K562 (cell line): ENCODE measurements around the gene LATS1. TPM values are rescaled to one million over a fixed set of nuclear protein-coding genes. Genes with fewer than 3 reads are reported as not detected.

Source experiments
- DMBX1 ChIP-seq: fragments of 250-450 bp; sonication (Bioruptor Pico); IDR thresholded peaks from 2 replicates; pipeline ENCODE4 v1.8.0; 2022; ENCODE audit warnings: inconsistent platforms, mild to moderate bottlenecking, moderate library complexity, borderline replicate concordance
- KDM4B ChIP-seq, 2 experiments: fragments of 450-650 bp in 1 of 2; sonication (generic) in 1 of 2; IDR thresholded peaks; 2 replicates each; pipeline ENCODE4 v1.6.1; 2016 to 2017; ENCODE audit warnings: borderline replicate concordance in 2 of 2, antibody characterized with exemption in 1 of 2, low read depth in 1 of 2, mild to moderate bottlenecking in 1 of 2
- MAFG ChIP-seq: fragments of 450-650 bp; conservative IDR thresholded peaks from 2 replicates; pipeline ENCODE4 v1.6.1; 2016; ENCODE audit warnings: missing genetic modification characterization, missing compliant biosample characterization
- POLR2AphosphoS5 ChIP-seq: IDR thresholded peaks from 2 replicates; pipeline ENCODE4 v1.6.1; 2011; ENCODE audit warnings: mild to moderate bottlenecking, low read depth, low read length, moderate library complexity; ENCODE audit not compliant: control insufficient read depth, insufficient read depth
- PTTG1 ChIP-seq: fragments of 450-650 bp; IDR thresholded peaks from 2 replicates; pipeline ENCODE4 v1.6.1; 2016; ENCODE audit warnings: low read depth, mild to moderate bottlenecking, missing genetic modification characterization, missing compliant biosample characterization
- RBM15 ChIP-seq: fragments of 200-400 bp; formaldehyde crosslinking; IDR thresholded peaks from 2 replicates; pipeline ENCODE4 v1.6.1; 2018; ENCODE audit warnings: mild to moderate bottlenecking, low read length, moderate library complexity; ENCODE audit not compliant: insufficient read depth
- ZFP36 ChIP-seq: fragments of 150-350 bp; IDR thresholded peaks from 2 replicates; pipeline ENCODE4 v1.6.1; 2018; ENCODE audit warnings: low read length, low read depth; ENCODE audit not compliant: partially characterized antibody
- polyA plus RNA-seq, 8 experiments: library from polyadenylated mRNA; depleted of rRNA in 4 of 8; stranded (reverse) in 5 of 8; unstranded in 3 of 8; fragments of >200 nt; fragmentation: Nextera tagmentation in 2 of 8; fragmentation: Illumina TruSeq in 1 of 8; extraction: Ambion mirVana in 2 of 8; extraction: Trizol in 1 of 8; gene quantifications; 2 replicates each; pipeline versions ENCODE4 v1.2.1 to v1.2.3, GENCODE V29; 2011 to 2014; ENCODE audit warnings: inconsistent platforms in 1 of 8, missing spikeins in 1 of 8
- total RNA-seq, 7 experiments: library from RNA; depleted of rRNA in 6 of 7; stranded (reverse); fragments of >200 nt in 6 of 7; fragmentation: Illumina TruSeq in 2 of 7; extraction: Trizol in 2 of 7; gene quantifications; 2 replicates each; pipeline versions ENCODE4 v1.2.1 to v1.2.3, GENCODE V29; 2011 to 2021; ENCODE audit warnings: low replicate concordance in 1 of 7
- TF ChIP-seq, protein P1 (sequence below): fragments of 250-450 bp; sonication (Bioruptor Pico); IDR thresholded peaks from 2 replicates; pipeline ENCODE4 v1.5.0; 2021; ENCODE audit warnings: mild to moderate bottlenecking, borderline replicate concordance
- TF ChIP-seq, protein P2 (sequence below): sonication (generic); formaldehyde crosslinking; IDR thresholded peaks from 2 replicates; pipeline ENCODE4 v1.8.1; 2023; ENCODE audit warnings: mild to moderate bottlenecking, missing genetic modification reagents, moderate library complexity
- TF ChIP-seq, protein P3 (sequence below): IDR thresholded peaks from 2 replicates; pipeline ENCODE4 v1.6.1; 2011; ENCODE audit not compliant: insufficient read length; ENCODE audit errors: extremely low read depth
- TF ChIP-seq, protein P4 (sequence below): sonication (generic); formaldehyde crosslinking; IDR thresholded peaks from 2 replicates; pipeline ENCODE4 v1.8.1; 2023; ENCODE audit warnings: mild to moderate bottlenecking, missing genetic modification reagents

The LATS1 gene
- total and polyA plus RNA-seq, 9 of the 15 experiments (the other 6 are each of a cell fraction or from before 2014, with no cell fraction given), result 5.0 to 36.3 (median 18.4) TPM

DNA sequence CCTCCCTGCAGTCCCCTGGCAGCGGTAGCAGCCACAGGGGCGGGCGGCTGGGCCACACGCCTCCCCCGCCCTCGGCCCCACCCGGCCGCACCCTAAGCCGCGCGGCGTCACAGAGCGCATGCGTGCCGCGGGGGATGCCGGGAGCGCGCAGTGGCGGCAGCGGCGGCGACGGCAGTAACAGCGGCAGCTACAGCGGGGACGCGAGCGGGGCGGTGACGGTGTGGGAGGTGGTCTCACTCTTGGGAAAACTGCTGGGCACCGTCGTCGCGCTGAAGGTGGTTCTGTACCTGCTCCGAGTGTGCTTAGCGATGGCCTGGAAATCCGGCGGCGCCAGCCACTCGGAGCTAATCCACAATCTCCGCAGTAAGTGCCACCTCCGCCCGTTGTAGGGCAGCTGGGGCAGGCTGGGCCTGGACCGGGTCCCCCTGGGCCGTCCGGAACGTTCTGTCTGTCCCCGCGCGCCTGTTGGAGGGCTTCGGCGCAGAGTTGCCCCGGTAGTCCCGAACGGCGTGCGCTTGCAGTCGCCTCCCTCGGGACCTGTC is 31.8 kb upstream of the LATS1 start, which contains the start of gene PCMT1 (continued):
- TF ChIP-seq, protein P1, sequence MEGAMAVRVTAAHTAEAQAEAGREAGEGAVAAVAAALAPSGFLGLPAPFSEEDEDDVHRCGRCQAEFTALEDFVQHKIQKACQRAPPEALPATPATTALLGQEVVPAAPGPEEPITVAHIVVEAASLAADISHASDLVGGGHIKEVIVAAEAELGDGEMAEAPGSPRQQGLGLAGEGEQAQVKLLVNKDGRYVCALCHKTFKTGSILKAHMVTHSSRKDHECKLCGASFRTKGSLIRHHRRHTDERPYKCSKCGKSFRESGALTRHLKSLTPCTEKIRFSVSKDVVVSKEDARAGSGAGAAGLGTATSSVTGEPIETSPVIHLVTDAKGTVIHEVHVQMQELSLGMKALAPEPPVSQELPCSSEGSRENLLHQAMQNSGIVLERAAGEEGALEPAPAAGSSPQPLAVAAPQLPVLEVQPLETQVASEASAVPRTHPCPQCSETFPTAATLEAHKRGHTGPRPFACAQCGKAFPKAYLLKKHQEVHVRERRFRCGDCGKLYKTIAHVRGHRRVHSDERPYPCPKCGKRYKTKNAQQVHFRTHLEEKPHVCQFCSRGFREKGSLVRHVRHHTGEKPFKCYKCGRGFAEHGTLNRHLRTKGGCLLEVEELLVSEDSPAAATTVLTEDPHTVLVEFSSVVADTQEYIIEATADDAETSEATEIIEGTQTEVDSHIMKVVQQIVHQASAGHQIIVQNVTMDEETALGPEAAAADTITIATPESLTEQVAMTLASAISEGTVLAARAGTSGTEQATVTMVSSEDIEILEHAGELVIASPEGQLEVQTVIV, result no peak
- TF ChIP-seq, protein P2, sequence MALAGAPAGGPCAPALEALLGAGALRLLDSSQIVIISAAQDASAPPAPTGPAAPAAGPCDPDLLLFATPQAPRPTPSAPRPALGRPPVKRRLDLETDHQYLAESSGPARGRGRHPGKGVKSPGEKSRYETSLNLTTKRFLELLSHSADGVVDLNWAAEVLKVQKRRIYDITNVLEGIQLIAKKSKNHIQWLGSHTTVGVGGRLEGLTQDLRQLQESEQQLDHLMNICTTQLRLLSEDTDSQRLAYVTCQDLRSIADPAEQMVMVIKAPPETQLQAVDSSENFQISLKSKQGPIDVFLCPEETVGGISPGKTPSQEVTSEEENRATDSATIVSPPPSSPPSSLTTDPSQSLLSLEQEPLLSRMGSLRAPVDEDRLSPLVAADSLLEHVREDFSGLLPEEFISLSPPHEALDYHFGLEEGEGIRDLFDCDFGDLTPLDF (CRISPR knock-in tag), result peak; percentile 39; the same call in 1 of the 2 replicates
- TF ChIP-seq POLR2AphosphoS5, result peak; percentile 85
- TF ChIP-seq, protein P3, sequence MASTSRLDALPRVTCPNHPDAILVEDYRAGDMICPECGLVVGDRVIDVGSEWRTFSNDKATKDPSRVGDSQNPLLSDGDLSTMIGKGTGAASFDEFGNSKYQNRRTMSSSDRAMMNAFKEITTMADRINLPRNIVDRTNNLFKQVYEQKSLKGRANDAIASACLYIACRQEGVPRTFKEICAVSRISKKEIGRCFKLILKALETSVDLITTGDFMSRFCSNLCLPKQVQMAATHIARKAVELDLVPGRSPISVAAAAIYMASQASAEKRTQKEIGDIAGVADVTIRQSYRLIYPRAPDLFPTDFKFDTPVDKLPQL, result no peak
- no peak for TF ChIP-seq DMBX1 (CRISPR knock-in tag)
- no peak for TF ChIP-seq MAFG (tag)
- TF ChIP-seq, protein P4, sequence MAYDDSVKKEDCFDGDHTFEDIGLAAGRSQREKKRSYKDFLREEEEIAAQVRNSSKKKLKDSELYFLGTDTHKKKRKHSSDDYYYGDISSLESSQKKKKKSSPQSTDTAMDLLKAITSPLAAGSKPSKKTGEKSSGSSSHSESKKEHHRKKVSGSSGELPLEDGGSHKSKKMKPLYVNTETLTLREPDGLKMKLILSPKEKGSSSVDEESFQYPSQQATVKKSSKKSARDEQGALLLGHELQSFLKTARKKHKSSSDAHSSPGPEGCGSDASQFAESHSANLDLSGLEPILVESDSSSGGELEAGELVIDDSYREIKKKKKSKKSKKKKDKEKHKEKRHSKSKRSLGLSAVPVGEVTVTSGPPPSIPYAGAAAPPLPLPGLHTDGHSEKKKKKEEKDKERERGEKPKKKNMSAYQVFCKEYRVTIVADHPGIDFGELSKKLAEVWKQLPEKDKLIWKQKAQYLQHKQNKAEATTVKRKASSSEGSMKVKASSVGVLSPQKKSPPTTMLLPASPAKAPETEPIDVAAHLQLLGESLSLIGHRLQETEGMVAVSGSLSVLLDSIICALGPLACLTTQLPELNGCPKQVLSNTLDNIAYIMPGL (CRISPR knock-in tag), result 0 out of 2 replicates have a peak, but pooled peaks have one; percentile 43
- peak; percentile 47 for TF ChIP-seq ZFP36
- TF ChIP-seq RBM15, result no peak
- TF ChIP-seq KDM4B (IDR thresholded peaks at IDR 0.05; ENCODE audit: borderline replicate concordance in 2 of 2, low read depth in 1 of 2), result no peak
- no peak for TF ChIP-seq PTTG1
